Limb (tissue), 2 donors: ENCODE measurements around the gene ATP2B2.

Experiments
- DNase-seq, 2 donors: peaks; one replicate each; pipeline ENCODE4 v3.0.0-alpha.2; 2016; ENCODE audit errors: extremely low spot score in 2 of 2

Gene ATP2B2

DNA sequence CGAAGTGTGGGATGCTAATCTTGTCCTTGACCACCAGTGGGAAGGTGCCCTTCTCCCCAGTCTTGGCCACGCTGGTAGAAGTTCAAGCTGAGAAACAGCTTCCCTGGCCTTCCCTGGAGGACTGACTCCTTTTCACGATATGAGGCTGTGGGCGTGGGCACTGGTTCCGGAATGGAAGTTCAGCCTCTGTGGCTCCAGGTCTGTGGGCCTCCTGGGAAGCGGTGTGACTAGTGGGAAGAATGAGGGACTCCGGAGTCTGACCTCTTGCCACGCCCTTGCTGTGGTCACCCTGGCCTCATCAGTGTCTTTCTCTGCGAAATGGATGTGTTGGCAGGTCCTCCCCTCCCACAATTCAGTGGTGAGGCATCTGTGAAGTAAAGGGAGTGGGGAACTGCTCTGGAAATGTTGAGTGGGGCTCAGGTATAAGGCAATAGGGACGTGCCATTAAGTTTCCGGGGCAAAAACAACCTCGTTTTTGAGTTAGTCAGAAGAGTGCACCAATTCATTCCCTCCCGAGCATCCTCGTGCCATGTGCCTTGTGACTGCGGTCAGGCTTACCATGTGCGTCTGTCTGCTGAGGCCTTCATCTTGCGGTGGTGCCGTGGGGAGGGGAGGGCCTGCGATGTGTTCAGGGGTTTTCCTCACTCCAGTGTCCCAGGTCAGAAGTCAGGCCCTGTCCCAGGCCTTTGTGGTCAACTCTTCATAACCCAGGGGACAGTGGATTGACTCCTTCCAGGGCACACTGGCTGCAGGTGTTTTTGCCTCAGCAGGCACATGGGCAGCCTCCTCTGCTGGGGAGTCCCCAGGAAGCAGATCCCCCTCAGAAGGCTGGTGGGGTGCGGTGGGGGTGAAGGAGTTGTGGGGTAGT lies 172.7 kb downstream of the ATP2B2 start:
- no peak for DNase-seq

DNA sequence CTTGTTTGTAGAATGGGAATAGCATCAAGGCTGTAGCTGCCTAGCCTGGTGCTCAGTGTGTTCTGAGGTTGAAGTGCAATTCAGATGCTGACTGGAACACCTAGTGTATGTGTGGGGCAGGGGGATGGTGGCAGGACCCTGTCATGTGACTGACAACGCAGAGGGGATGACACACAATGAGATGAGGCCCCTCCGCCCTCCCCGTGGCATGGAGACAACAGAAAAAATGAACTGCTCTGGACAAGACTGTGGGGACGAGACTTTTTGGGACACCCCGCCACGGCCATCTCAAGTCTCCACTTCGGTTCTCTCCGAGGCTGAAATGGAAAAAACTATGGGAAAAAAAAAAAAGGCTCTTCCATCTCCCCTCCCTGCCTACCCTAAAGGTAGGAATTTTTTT lies 174.1 kb downstream of the ATP2B2 start:
- DNase-seq = no peak

DNA sequence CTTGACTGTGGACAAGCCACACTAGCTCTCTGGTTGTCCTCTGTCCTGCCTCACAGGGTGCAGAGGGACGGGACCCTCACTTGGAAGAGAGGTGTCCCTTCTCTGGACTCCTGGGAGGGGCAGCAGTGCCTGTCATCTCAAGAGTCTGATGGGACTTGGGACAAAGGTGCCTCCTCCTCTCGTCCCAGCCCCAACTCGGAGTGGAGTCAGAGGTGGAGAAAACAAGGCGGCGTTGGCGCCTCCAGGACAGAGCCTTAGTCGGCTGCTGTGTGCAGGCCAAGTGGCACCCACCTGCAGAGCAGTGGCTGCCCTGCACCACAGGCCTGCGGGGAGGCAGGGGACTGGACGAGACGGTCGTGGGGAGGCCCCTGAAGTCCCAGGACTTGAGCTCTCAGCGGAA lies 175.1 kb downstream of the ATP2B2 start:
- DNase-seq = no peak

GRCh38 chr3:10329495-10330015 lies 175.8 kb downstream of the ATP2B2 start:
- no peak for DNase-seq

GRCh38 chr3:10328460-10329071 lies 176.8 kb downstream of the ATP2B2 start:
- DNase-seq = no peak

DNA sequence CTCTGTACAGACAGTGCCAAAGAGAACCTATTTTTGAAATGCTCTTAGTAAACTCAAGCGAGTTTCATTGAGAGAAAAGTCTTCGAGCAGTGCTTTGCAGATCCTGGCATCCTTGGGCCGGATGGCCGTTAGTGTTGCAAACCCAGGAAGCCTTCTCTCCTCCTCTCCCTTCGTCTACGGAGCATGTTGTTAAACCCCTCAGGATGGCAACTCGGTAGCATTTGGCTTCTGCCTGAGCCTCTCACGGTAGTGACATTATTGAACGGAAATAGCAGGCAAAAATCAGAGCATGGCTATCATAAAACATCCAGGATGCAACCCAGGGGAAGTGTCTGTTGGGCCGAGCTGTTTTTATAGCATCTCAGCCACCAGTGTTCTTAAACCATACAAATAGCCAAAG lies 177.8 kb downstream of the ATP2B2 start:
- DNase-seq = no peak

DNA sequence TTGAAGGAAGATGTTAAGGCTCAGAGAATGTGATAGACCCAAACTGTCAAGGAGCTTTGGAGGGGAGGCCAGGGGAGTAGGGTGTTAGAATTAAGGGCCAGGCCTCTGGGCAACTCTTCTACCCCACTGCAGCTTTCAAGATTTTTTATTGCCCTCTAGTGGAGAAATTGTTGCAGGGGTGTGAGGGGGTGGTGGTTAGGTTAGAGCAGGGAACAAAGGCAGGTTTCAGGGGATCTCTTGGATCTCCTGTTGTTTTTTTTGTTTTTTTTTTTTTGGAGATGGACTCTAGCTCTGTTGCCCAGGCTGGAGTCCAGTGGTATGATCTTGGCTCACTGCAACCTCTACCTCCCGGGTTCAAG lies 183.1 kb downstream of the ATP2B2 start:
- DNase-seq = no peak

GRCh38 chr3:10321630-10322351 lies 183.6 kb downstream of the ATP2B2 start:
- no peak for DNase-seq

- no peak for DNase-seq
Observed at GRCh38 chr3:10320320-10320677, 185.1 kb downstream of the ATP2B2 start.

DNA sequence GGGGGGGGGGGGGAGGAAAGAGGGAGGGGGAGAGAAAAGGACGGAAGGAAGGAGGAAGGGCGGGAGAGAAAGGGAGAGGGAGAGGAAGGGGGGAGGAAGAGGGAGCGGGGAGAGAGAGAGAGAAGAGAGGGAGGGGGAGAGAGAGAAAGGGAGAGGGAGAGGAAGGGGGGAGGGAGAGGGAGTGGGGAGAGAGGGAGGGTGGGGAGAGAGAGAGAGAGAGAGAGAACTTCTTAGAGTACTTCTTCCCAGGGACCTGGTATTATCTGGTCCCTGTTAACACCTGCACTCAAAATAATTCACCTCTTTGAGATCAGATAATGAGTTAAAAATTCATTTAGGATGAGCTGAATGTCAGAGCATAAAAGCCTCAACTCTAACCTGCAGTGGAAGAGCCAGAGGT lies 185.6 kb downstream of the ATP2B2 start:
- DNase-seq = no peak

GRCh38 chr3:10319251-10319650 lies 186.1 kb downstream of the ATP2B2 start:
- no peak for DNase-seq

GRCh38 chr3:10317961-10318350 lies 187.4 kb downstream of the ATP2B2 start:
- no peak for DNase-seq

DNA sequence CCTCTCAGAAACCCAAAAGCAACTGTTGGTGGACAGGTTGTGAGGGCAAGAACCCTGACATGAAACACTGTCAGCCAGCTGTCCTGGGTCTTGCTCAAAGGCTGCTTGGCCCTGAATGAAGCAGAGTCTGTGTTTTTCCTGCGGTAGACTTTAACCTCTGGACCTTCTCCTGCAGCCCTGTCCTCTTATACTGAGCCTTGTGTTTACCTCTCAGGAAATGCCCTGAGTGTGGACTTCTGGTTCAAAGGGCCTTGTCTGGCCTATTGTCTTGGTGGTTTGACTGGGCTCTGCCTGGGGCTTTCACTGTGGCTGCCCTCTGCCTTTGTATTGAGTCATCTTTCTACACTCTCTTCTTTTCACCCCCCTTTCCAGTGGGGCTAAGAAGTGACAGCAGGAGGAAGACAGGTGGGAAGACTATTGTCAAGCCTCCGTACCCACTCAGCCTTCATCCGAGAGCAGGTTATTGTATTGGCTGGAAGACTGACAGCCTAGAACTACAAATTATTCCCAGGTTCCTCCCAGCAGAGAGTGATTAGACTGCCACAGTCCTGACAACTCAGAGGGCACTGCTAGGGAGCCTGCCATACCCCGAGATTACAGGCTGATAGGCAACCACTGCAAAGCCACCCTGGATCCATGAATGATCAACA lies 187.9 kb downstream of the ATP2B2 start:
- no peak for DNase-seq

DNA sequence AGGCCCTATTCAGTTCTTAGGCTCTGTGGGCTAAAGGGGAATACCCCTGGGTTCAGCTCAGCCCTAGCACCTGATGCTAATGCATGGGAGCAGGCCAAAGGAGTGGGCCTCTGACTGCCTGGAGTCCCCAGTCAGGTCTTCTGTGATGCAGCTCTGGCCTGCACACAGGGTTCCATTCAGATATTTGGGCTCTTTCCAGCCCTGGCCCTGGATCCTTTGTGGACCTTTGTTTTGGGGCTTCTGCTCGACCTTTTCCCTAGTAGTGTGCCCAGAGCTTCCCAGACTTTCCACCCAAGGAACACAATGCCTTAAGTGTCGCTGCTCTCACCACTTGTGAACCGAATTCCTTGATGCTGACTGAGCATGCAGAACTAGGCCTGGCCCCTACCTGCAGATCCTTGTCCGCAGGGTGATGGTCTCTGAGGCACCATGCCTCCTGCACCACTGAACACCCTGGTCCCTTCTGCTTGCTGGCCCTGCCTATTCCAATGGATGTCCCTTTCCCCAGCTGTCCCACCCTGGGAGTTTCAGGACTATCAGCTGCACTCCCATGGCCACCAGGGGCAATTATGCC lies 189.5 kb downstream of the ATP2B2 start:
- DNase-seq = no peak

- DNase-seq = no peak
Observed at GRCh38 chr3:10315101-10315500, 190.3 kb downstream of the ATP2B2 start.

DNA sequence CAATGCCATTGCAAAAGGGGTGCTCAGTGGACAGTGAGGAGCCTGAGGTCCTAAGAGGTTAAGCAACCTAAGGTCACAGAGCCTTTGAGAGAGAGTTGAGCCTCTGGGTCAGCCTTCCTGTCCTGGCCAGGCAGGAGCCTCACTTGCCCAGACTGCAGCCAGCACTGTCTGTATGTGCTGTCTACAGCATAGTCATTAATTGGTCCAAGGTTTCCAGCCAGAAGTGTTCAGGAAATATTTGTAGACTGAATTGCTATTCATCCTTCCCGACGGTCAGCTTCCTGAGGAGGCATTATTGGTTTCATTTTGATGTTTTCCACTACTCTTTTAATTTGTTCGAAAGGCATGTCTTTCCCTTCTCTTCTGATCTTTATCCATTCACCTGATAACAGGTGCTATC lies 192.5 kb downstream of the ATP2B2 start:
- no peak for DNase-seq

GRCh38 chr3:10312391-10312790 lies 193.0 kb downstream of the ATP2B2 start:
- DNase-seq = no peak

GRCh38 chr3:10311710-10312109 lies 193.7 kb downstream of the ATP2B2 start:
- DNase-seq = no peak

DNA sequence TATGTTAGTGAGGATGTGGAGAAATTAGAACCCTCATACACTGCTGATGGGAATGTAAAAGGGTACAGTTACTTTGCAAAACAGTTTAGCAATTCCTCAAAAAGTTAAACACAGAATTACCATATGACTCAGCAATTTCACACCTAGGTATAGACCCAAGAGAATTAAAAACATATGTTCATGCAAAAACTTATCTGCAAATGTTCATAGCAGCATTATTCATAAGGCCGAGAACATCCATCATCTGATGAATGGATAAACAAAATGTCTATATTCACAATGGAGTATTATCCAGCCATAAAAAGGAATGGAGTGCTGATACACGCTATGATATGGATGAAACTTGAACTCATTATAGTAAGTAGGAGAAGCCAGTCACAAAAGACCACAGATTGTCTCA lies 194.8 kb downstream of the ATP2B2 start:
- DNase-seq = no peak

- no peak for DNase-seq
Observed at GRCh38 chr3:10309736-10310135, 195.7 kb downstream of the ATP2B2 start.

DNA sequence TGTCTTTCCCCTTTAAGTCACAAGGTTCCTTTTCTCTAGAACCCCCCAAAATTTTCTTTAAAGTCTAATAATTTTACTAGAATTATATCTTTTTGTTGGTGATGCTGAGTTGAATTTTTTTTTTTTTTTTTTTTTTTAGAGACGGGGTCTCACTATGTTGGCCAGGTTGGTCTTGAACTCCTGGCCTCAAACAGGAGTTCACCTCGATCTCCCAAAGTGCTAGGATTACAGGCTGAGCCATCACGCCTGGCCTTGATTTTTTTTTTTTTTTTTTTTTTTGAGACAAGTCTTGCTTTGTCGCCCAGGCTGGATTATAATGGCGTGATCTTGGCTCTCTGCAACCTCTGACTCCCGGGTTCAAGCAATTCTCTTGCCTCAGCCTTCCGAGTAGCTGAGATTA lies 196.7 kb downstream of the ATP2B2 start:
- no peak for DNase-seq

GRCh38 chr3:10306156-10306555 lies 199.2 kb downstream of the ATP2B2 start:
- no peak for DNase-seq
